HG03060 (cell line): Measurements from ENCODE around the gene MRPL53.
"Not testable (repeated sequence)": the region's sequence is repeated elsewhere in the genome, so short reads cannot be mapped to it uniquely, and the experiment has no call there.

Experiments used
- ATAC-seq: cut with Tn5 transposase; IDR thresholded peaks from one replicate; pipeline ENCODE4 v1.9.1; 2021; ENCODE audit warnings: low read depth, moderate number of reproducible peaks; ENCODE audit not compliant: unreplicated experiment

The MRPL53 gene

GRCh38 chr2:74482801-74483674 lies 10.6 kb upstream of the MRPL53 start, which contains the start of the genes CCDC142 and TTC31:
Gene CCDC142, minus strand, starts transcription at chr2:74482998. Its CDS starts 161 bp downstream, at chr2:74482837.
Gene TTC31, plus strand, starts transcription at chr2:74483081. Its CDS starts 15 bp downstream, at chr2:74483096.
- ATAC-seq = peak; percentile 72

GRCh38 chr2:74481961-74482800 lies 9.7 kb upstream of the MRPL53 start:
- peak; percentile 13 for ATAC-seq

GRCh38 chr2:74481431-74481830 lies 9.0 kb upstream of the MRPL53 start:
- no peak for ATAC-seq

- no peak for ATAC-seq
These were observed 2.4 kb upstream of the MRPL53 start for GRCh38 chr2:74474899-74475298.

- no peak for ATAC-seq
These were observed 2.0 kb upstream of the MRPL53 start for GRCh38 chr2:74474481-74474880.

GRCh38 chr2:74472945-74473258 lies 422 bp upstream of the MRPL53 start:
- no peak for ATAC-seq

- ATAC-seq = no peak
These were observed 981 bp downstream of the MRPL53 start for GRCh38 chr2:74471332-74472065.

GRCh38 chr2:74470742-74471141 lies 1.7 kb downstream of the MRPL53 start:
- not testable (repeated sequence) for ATAC-seq

GRCh38 chr2:74464406-74464805 lies 8.1 kb downstream of the MRPL53 start:
- ATAC-seq = no peak

- no peak for ATAC-seq
These were observed 9.7 kb downstream of the MRPL53 start for GRCh38 chr2:74462786-74463105.

GRCh38 chr2:74462054-74462785 lies 10.3 kb downstream of the MRPL53 start:
- no peak for ATAC-seq

- ATAC-seq = no peak
These were observed 11.1 kb downstream of the MRPL53 start for GRCh38 chr2:74461187-74462053.

- not testable (repeated sequence) for ATAC-seq
These were observed 12.3 kb downstream of the MRPL53 start for GRCh38 chr2:74460187-74460586.

GRCh38 chr2:74459503-74460118 lies 12.9 kb downstream of the MRPL53 start:
- not testable (repeated sequence) for ATAC-seq

- ATAC-seq = no peak
These were observed 13.5 kb downstream of the MRPL53 start for GRCh38 chr2:74458938-74459363.

GRCh38 chr2:74458132-74458937 lies 14.1 kb downstream of the MRPL53 start, which contains the start of gene WBP1:
Gene WBP1, plus strand, starts transcription at chr2:74458438. Its CDS starts 165 bp downstream, at chr2:74458603.
- ATAC-seq = peak; percentile 81

GRCh38 chr2:74457549-74458131 lies 14.8 kb downstream of the MRPL53 start:
- peak; percentile 10 for ATAC-seq
